NCI-H774 (cell line): ENCODE results near the gene TMEM245.

Experiments used
- DNase-seq: peaks from one replicate; lab custom pipeline; 2025; lab: John Stamatoyannopoulos, UW

Gene TMEM245

GRCh38 chr9:109022873-109023272 lies 96.9 kb downstream of the TMEM245 start:
- no peak for DNase-seq

- DNase-seq: no peak
These were observed 98.9 kb downstream of the TMEM245 start for GRCh38 chr9:109020581-109021511.

- no peak for DNase-seq
These were observed 99.6 kb downstream of the TMEM245 start for GRCh38 chr9:109020113-109020512.

GRCh38 chr9:109019420-109019819 lies 100.3 kb downstream of the TMEM245 start:
- DNase-seq: no peak

GRCh38 chr9:109017493-109017892 lies 102.3 kb downstream of the TMEM245 start:
- DNase-seq: no peak

GRCh38 chr9:109017061-109017460 lies 102.7 kb downstream of the TMEM245 start:
- DNase-seq: no peak

GRCh38 chr9:109016132-109016531 lies 103.6 kb downstream of the TMEM245 start:
- no peak for DNase-seq

- no peak for DNase-seq
These were observed 105.0 kb downstream of the TMEM245 start for GRCh38 chr9:109014608-109015280.

- DNase-seq: no peak
These were observed 105.8 kb downstream of the TMEM245 start for GRCh38 chr9:109013679-109014607.

- DNase-seq: peak; percentile 85
These were observed 106.7 kb downstream of the TMEM245 start, which contains the start of gene CTNNAL1 for GRCh38 chr9:109012876-109013678. Gene CTNNAL1, minus strand, starts transcription at chr9:109013499. Its CDS starts 57 bp downstream, at chr9:109013442.

- peak; percentile 7 for DNase-seq
These were observed 107.5 kb downstream of the TMEM245 start for GRCh38 chr9:109012009-109012875.

- no peak for DNase-seq
These were observed 108.5 kb downstream of the TMEM245 start for GRCh38 chr9:109011231-109011671.

- peak; percentile 2 for DNase-seq
These were observed 109.0 kb downstream of the TMEM245 start for GRCh38 chr9:109010746-109011145.

- no peak for DNase-seq
These were observed 114.1 kb downstream of the TMEM245 start for GRCh38 chr9:109005678-109006077.

GRCh38 chr9:109003116-109003515 lies 116.6 kb downstream of the TMEM245 start:
- no peak for DNase-seq

GRCh38 chr9:109002141-109002540 lies 117.6 kb downstream of the TMEM245 start:
- DNase-seq: no peak

- no peak for DNase-seq
These were observed 118.5 kb downstream of the TMEM245 start for GRCh38 chr9:109001275-109001676.

- no peak for DNase-seq
These were observed 122.6 kb downstream of the TMEM245 start for GRCh38 chr9:108997112-108997511.

- peak; percentile 18 for DNase-seq
These were observed 123.1 kb downstream of the TMEM245 start for GRCh38 chr9:108996643-108997042.

- DNase-seq: no peak
These were observed 125.1 kb downstream of the TMEM245 start for GRCh38 chr9:108994695-108995094.
